Measurements from ENCODE around the gene MFNG.

The MFNG gene

DNA sequence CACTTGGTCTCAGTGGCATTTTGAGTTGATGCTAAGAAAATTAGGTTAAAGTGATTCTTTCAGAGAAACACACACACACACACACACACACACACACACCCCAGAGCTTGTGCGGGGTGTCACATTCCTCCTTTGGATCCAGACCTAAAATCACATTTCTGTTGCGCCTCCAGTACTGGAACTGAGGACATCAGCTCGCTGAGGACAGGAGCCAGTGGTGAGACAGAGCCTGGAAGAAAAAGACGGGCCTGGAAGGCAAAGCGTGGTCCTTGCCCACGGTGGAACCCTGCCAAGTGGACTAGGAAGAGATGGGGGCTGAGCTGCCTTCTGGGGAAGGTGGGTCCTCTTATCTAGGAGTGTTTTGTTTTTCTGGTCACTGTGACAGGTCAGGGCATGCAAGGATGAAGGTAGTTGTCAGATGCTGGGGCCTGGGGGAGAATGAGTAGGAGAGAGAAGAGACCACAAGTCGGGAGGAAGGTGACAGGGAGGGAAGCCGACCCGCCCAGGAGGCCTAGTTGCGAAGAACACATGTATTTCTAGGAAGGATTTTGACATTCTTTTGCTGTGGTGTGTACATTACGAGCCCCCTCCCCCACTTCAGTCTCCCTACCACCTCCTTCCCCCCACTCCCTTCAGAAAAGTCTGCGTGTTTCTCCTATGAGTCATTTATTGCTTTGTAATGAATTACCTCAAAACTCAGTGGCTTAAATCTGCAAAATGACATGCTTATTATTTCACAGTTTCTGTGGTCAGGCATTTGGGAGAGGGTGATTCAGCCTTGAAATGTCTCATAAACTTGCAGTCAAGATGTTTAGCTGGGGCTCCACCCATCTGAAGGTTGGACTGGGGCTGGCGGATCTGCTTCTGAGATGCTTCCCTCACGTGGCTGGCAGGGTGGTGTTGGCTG is 54.1 kb downstream of the MFNG start (continued):
- TF ChIP-seq ZNF488 (tag by site-specific recombination; IDR thresholded peaks at IDR 0.05) (no peak), TRIM28 (IDR thresholded peaks at IDR 0.05; ENCODE audit: borderline replicate concordance, low read length) (peak; percentile 95; the same call in 1 of the 2 replicates), ZNF639 (tag by site-specific recombination; IDR thresholded peaks at IDR 0.05) (peak; percentile 88; the same call in 1 of the 2 replicates), ZIC2 (tag by site-specific recombination; IDR thresholded peaks at IDR 0.05) (no peak), ZNF157 (tag by site-specific recombination; IDR thresholded peaks at IDR 0.05) (no peak), ZNF341 (tag by site-specific recombination; IDR thresholded peaks at IDR 0.05; ENCODE audit: low read depth) (0 out of 2 replicates have a peak, but pooled peaks have one; percentile 9), GFI1B (tag by site-specific recombination; IDR thresholded peaks at IDR 0.05) (0 out of 2 replicates have a peak, but pooled peaks have one; percentile 30), ZBTB17 (tag by site-specific recombination; IDR thresholded peaks at IDR 0.05) (peak; percentile 68; the same call in 1 of the 2 replicates), KLF7 (tag by site-specific recombination; IDR thresholded peaks at IDR 0.05; ENCODE audit: borderline replicate concordance) (0 out of 2 replicates have a peak, but pooled peaks have one; percentile 8), ZNF776 (tag by site-specific recombination; IDR thresholded peaks at IDR 0.05; ENCODE audit: borderline replicate concordance) (no peak), TCF7L2 (IDR thresholded peaks at IDR 0.05; ENCODE audit: borderline replicate concordance, low read depth, low read length) (no peak), KLF10 (tag by site-specific recombination; IDR thresholded peaks at IDR 0.05) (peak; percentile 50; the same call in 1 of the 2 replicates), ZNF248 (tag by site-specific recombination; IDR thresholded peaks at IDR 0.05) (no peak), ZNF629 (tag by site-specific recombination; IDR thresholded peaks at IDR 0.05) (peak; percentile 95), GLIS1 (tag by site-specific recombination; IDR thresholded peaks at IDR 0.05) (peak; percentile 49), OSR2 (tag by site-specific recombination; IDR thresholded peaks at IDR 0.05) (peak; percentile 75), ZNF654 (tag by site-specific recombination; IDR thresholded peaks at IDR 0.05; ENCODE audit: low read depth) (0 out of 2 replicates have a peak, but pooled peaks have one; percentile 3), ZNF48 (tag by site-specific recombination; IDR thresholded peaks at IDR 0.05) (no peak), ZNF558 (tag by site-specific recombination; IDR thresholded peaks at IDR 0.05) (peak; percentile 76), SP7 (tag by site-specific recombination; IDR thresholded peaks at IDR 0.05) (peak; percentile 98), ZBTB7A (tag by site-specific recombination; IDR thresholded peaks at IDR 0.05; ENCODE audit: low read depth) (no peak), ZBTB20 (tag by site-specific recombination; IDR thresholded peaks at IDR 0.05) (0 out of 2 replicates have a peak, but pooled peaks have one; percentile 32), ZNF785 (tag by site-specific recombination; IDR thresholded peaks at IDR 0.05) (no peak), ZNF184 (tag by site-specific recombination; IDR thresholded peaks at IDR 0.05) (peak; percentile 86), SP3 (tag by site-specific recombination; IDR thresholded peaks at IDR 0.05) (peak; percentile 38; the same call in 1 of the 2 replicates), HOXC10 (CRISPR knock-in tag; IDR thresholded peaks at IDR 0.05) (0 out of 2 replicates have a peak, but pooled peaks have one; percentile 32), BCL6B (tag by site-specific recombination; IDR thresholded peaks at IDR 0.05) (peak; percentile 96), ZSCAN23 (tag by site-specific recombination; IDR thresholded peaks at IDR 0.05) (peak; percentile 11; the same call in 1 of the 2 replicates), KLF8 (tag by site-specific recombination; IDR thresholded peaks at IDR 0.05) (peak; percentile 65; the same call in 1 of the 2 replicates), ZNF16 (tag by site-specific recombination; IDR thresholded peaks at IDR 0.05; ENCODE audit: low read depth) (no peak), RBAK (tag by site-specific recombination; IDR thresholded peaks at IDR 0.05) (peak; percentile 38; the same call in 1 of the 2 replicates), ZNF335 (tag by site-specific recombination; conservative IDR thresholded peaks at IDR 0.05) (peak; percentile 19; the same call in 1 of the 2 replicates)
- TF ChIP-seq, protein P1, sequence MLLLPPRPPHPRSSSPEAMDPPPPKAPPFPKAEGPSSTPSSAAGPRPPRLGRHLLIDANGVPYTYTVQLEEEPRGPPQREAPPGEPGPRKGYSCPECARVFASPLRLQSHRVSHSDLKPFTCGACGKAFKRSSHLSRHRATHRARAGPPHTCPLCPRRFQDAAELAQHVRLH (tag by site-specific recombination; IDR thresholded peaks at IDR 0.05): no peak
- TF ChIP-seq, protein P2, sequence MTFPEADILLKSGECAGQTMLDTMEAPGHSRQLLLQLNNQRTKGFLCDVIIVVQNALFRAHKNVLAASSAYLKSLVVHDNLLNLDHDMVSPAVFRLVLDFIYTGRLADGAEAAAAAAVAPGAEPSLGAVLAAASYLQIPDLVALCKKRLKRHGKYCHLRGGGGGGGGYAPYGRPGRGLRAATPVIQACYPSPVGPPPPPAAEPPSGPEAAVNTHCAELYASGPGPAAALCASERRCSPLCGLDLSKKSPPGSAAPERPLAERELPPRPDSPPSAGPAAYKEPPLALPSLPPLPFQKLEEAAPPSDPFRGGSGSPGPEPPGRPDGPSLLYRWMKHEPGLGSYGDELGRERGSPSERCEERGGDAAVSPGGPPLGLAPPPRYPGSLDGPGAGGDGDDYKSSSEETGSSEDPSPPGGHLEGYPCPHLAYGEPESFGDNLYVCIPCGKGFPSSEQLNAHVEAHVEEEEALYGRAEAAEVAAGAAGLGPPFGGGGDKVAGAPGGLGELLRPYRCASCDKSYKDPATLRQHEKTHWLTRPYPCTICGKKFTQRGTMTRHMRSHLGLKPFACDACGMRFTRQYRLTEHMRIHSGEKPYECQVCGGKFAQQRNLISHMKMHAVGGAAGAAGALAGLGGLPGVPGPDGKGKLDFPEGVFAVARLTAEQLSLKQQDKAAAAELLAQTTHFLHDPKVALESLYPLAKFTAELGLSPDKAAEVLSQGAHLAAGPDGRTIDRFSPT (tag by site-specific recombination; IDR thresholded peaks at IDR 0.05): peak; percentile 89
